Measurements from ENCODE around the gene ANGPTL3. TPM values are rescaled to one million over a fixed set of nuclear protein-coding genes. Genes with fewer than 3 reads are reported as not detected.

Gene ANGPTL3
- total and polyA plus RNA-seq, 2 of the 13 experiments (the other 11 are each of a cell fraction or from before 2014, with no cell fraction given), result 0.40 to 0.51 TPM

GRCh38 chr1:62621907-62622306 lies 24.6 kb downstream of the ANGPTL3 start (continued):
- TF ChIP-seq, protein P1, sequence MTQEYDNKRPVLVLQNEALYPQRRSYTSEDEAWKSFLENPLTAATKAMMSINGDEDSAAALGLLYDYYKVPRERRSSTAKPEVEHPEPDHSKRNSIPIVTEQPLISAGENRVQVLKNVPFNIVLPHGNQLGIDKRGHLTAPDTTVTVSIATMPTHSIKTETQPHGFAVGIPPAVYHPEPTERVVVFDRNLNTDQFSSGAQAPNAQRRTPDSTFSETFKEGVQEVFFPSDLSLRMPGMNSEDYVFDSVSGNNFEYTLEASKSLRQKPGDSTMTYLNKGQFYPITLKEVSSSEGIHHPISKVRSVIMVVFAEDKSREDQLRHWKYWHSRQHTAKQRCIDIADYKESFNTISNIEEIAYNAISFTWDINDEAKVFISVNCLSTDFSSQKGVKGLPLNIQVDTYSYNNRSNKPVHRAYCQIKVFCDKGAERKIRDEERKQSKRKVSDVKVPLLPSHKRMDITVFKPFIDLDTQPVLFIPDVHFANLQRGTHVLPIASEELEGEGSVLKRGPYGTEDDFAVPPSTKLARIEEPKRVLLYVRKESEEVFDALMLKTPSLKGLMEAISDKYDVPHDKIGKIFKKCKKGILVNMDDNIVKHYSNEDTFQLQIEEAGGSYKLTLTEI (CRISPR knock-in tag; conservative IDR thresholded peaks at IDR 0.05), result no peak
- TF ChIP-seq SMAD9 (CRISPR knock-in tag; IDR thresholded peaks at IDR 0.05) (no peak), KDM5A (IDR thresholded peaks at IDR 0.05; ENCODE audit: borderline replicate concordance, low read length) (no peak; the same call in 1 of the 2 replicates), MEF2D (CRISPR knock-in tag; IDR thresholded peaks at IDR 0.05) (peak; percentile 78; the same call in 1 of the 2 replicates), USF2 (IDR thresholded peaks at IDR 0.05; ENCODE audit: low read depth, low read length) (peak; percentile 84), USF2 (CRISPR knock-in tag; IDR thresholded peaks at IDR 0.05; ENCODE audit: borderline replicate concordance) (peak; percentile 89; the same call in 1 of the 2 replicates), MIER2 (CRISPR knock-in tag; IDR thresholded peaks at IDR 0.05) (peak; percentile 88), ZSCAN5A (CRISPR knock-in tag; IDR thresholded peaks at IDR 0.05; ENCODE audit: borderline replicate concordance) (peak; percentile 94; the same call in 1 of the 2 replicates), RFX3 (CRISPR knock-in tag; IDR thresholded peaks at IDR 0.05) (no peak), BCL6 (CRISPR knock-in tag; IDR thresholded peaks at IDR 0.05) (peak; percentile 86), ZNF224 (CRISPR knock-in tag; IDR thresholded peaks at IDR 0.05) (no peak), KLF11 (CRISPR knock-in tag; IDR thresholded peaks at IDR 0.05) (peak; percentile 93), NFIC (IDR thresholded peaks at IDR 0.05; ENCODE audit: low read length) (peak; percentile 81), IRF2 (CRISPR knock-in tag; IDR thresholded peaks at IDR 0.05) (peak; percentile 94), TARDBP (CRISPR knock-in tag; IDR thresholded peaks at IDR 0.05) (peak; percentile 96), SMAD3 (CRISPR knock-in tag; IDR thresholded peaks at IDR 0.05) (peak; percentile 97; the same call in 1 of the 2 replicates), LCORL (IDR thresholded peaks at IDR 0.05) (no peak), LCORL (CRISPR knock-in tag; IDR thresholded peaks at IDR 0.05) (peak; percentile 85; the same call in 1 of the 2 replicates), PRDM10 (CRISPR knock-in tag; IDR thresholded peaks at IDR 0.05; ENCODE audit: low read depth) (0 out of 2 replicates have a peak, but pooled peaks have one; percentile 55), MBD4 (IDR thresholded peaks at IDR 0.05; ENCODE audit: borderline replicate concordance, low read length) (peak; percentile 73; the same call in 1 of the 2 replicates), ATF1 (CRISPR knock-in tag; IDR thresholded peaks at IDR 0.05) (peak; percentile 43; the same call in 1 of the 2 replicates)
- TF ChIP-seq, protein P2, sequence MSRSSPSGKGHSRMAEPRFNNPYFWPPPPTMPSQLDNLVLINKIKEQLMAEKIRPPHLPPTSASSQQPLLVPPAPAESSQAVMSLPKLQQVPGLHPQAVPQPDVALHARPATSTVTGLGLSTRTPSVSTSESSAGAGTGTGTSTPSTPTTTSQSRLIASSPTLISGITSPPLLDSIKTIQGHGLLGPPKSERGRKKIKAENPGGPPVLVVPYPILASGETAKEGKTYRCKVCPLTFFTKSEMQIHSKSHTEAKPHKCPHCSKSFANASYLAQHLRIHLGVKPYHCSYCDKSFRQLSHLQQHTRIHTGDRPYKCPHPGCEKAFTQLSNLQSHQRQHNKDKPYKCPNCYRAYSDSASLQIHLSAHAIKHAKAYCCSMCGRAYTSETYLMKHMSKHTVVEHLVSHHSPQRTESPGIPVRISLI (CRISPR knock-in tag; IDR thresholded peaks at IDR 0.05; ENCODE audit: borderline replicate concordance), result peak; percentile 63
